ENCODE results near the gene ZNF714.

DNA sequence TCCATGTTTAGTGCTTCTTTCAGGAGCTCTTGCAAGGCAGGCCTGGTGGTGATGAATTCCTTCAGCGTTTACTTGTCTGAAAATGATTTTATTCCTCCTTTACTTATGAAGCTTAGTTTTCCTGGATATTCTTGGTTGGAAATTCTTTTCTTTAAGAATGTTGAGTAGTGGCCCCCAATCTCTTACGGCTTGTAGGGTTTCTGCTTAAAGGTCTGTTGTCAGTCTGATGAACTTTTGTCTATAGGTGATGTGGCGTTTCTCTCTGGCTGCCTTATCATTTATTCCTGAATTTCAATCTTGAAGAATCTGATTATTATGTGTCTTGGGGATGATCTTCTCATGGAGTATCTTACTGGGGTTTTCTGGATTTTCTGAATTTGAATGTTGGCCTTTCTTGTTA is 35.5 kb upstream of the ZNF714 start:
- TF ChIP-seq CTCF (IDR thresholded peaks at IDR 0.05) (no peak), POLR2AphosphoS5 (IDR thresholded peaks at IDR 0.05) (no peak)

Measured in prostate gland (tissue), 2 donors.